ENCODE measurements around the gene SMG6. TPM values are rescaled to one million over a fixed set of nuclear protein-coding genes. Genes with fewer than 3 reads are reported as not detected.

The SMG6 gene
- total and polyA plus RNA-seq, 2 of the 8 experiments (the other 6 are each of a cell fraction or from before 2014, with no cell fraction given) = 18.5 to 25.2 TPM

- TF ChIP-seq CHD7 (IDR thresholded peaks at IDR 0.05; ENCODE audit: insufficient replicate concordance, low read length) (no peak), SIRT6 (IDR thresholded peaks at IDR 0.05; ENCODE audit: low read length) (no peak), CBX5 (IDR thresholded peaks at IDR 0.05; ENCODE audit: low read depth, low read length) (no peak), HDAC2 (IDR thresholded peaks at IDR 0.05; ENCODE audit: borderline replicate concordance in 1 of 2, low read depth in 2 of 2, low read length in 2 of 2) (no peak), BACH1 (IDR thresholded peaks at IDR 0.05; ENCODE audit: low read length) (no peak), BCL11A (IDR thresholded peaks at IDR 0.05; ENCODE audit: low read depth in 2 of 2, low read length in 2 of 2) (no peak), EP300 (IDR thresholded peaks at IDR 0.05; ENCODE audit: borderline replicate concordance in 1 of 2, low read depth in 2 of 2, low read length in 2 of 2) (no peak)
These were observed 218.6 kb downstream of the SMG6 start (continued) for GRCh38 chr17:2084766-2085647.
